Natural killer cell (primary cell): ENCODE results near the gene TUB. TPM values are rescaled to one million over a fixed set of nuclear protein-coding genes. Genes with fewer than 3 reads are reported as not detected.

Source experiments
- ATAC-seq, 3 donors: fragments of 150-1000 bp in 2 of 3; fragments of 200-7000 bp in 1 of 3; cut with Tn5 transposase; 1 replicate in 1 of 3; 2 replicates in 2 of 3; pipeline ENCODE4 v1.10.0; 2021; ENCODE audit warnings: mild to moderate bottlenecking in 2 of 3, moderate library complexity in 2 of 3
- DNase-seq, 2 donors: peaks; one replicate each; pipeline versions ENCODE4 v3.0.0 to v3.0.0-alpha.2; 2013 to 2021; ENCODE audit warnings: mixed read lengths in 1 of 2
- H3K27ac ChIP-seq: one replicate; pipeline ENCODE4 v1.5.1; 2013; ENCODE audit warnings: mild to moderate bottlenecking, low read length
- H3K27me3 ChIP-seq: one replicate; pipeline ENCODE4 v1.6.1; 2013; ENCODE audit warnings: low read length; ENCODE audit not compliant: control insufficient read depth, insufficient read depth
- H3K36me3 ChIP-seq: one replicate; pipeline ENCODE4 v1.6.1; 2013; ENCODE audit warnings: low read length; ENCODE audit not compliant: control insufficient read depth, insufficient read depth
- H3K4me1 ChIP-seq: one replicate; pipeline ENCODE4 v1.6.1; 2013; ENCODE audit warnings: low read length; ENCODE audit not compliant: control insufficient read depth, insufficient read depth
- H3K4me3 ChIP-seq: one replicate; pipeline ENCODE4 v1.5.1; 2013; ENCODE audit warnings: low read length
- H3K9me3 ChIP-seq: one replicate; pipeline ENCODE4 v1.6.1; 2013; ENCODE audit warnings: low read length; ENCODE audit not compliant: control insufficient read depth, insufficient read depth
- H3K27ac Mint-ChIP-seq, 2 donors: one replicate each; pipeline ENCODE4 v1.8.0; 2022; ENCODE audit warnings: mild to moderate bottlenecking in 2 of 2, mixed read lengths in 2 of 2, moderate library complexity in 1 of 2
- H3K27me3 Mint-ChIP-seq, 2 donors: one replicate each; pipeline ENCODE4 v1.8.0; 2022; ENCODE audit warnings: low read depth in 2 of 2, mixed read lengths in 2 of 2
- H3K36me3 Mint-ChIP-seq: one replicate; pipeline ENCODE4 v1.8.0; 2022; ENCODE audit warnings: mixed read lengths
- H3K4me1 Mint-ChIP-seq, 2 donors: one replicate each; pipeline ENCODE4 v1.8.0; 2022; ENCODE audit warnings: mixed read lengths in 2 of 2
- H3K4me3 Mint-ChIP-seq: one replicate; pipeline ENCODE4 v1.8.0; 2022; ENCODE audit warnings: mild to moderate bottlenecking, moderate library complexity, mixed read lengths
- H3K9me3 Mint-ChIP-seq, 2 donors: one replicate each; pipeline ENCODE4 v1.8.0; 2022; ENCODE audit warnings: mixed read lengths in 2 of 2
- WGBS: methylation state at CpG from one replicate; pipeline ENCODE4 v1.1.7; 2013; ENCODE audit warnings: missing lambda C conversion rate; ENCODE audit not compliant: insufficient coverage; 5-methylcytosine and 5-hydroxymethylcytosine counted together
- intact Hi-C: fragments of 100-400 bp; cut with micrococcal nuclease; formaldehyde crosslinking; loops from one replicate; pipeline ENCODE4 v1.14.2; 2022
- total RNA-seq, 4 donors: library from RNA; stranded (reverse); fragments of 120-200 nt in 1 of 4; gene quantifications; one replicate each; pipeline versions ENCODE4 v1.2.3 to v1.2.4, GENCODE V29; 2013 to 2022
- TF ChIP-seq, protein P1 (sequence below): fragments of 200-600 bp; IDR thresholded peaks from one replicate; pipeline ENCODE4 v1.8.0; 2022; ENCODE audit warnings: antibody characterized with exemption

Gene TUB
- total RNA-seq, 3 donors from 2014 or later (not counting 1 experiment from before 2014, with no cell fraction given), result not detected

DNA sequence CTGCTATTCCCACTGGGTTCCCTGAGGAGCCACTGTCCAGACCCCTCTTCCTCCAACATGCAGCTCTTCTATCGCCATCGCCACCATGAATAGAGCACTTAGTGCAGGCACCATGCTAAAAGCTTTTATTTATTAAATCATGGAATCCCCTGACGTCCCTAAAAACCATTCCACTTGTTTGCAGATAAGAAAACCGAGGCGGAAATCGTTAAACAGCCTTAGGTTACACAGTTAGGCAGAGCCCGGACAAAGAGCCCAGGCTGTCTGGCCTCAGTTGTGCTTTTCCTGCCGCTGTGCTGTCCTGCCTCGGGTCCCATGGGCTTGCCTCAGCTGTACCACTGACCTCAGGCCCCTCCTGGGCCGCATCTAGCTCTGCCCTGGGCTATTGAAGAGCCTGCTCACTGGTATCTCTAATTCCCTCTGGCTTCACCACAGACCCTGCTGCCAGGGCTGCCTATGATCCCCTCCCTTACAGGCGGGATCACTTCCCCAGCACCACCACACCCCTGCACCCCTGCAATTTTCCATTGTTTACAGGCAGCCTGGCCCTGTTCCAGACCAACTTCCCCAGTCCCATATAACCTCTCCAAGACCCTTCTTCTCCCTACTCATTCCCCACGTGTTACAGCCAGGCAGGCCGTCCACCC lies 13.0 kb upstream of the TUB start:
- WGBS, result 81% methylated on average over 13 of the region's 13 CpGs
- TF ChIP-seq, protein P1, sequence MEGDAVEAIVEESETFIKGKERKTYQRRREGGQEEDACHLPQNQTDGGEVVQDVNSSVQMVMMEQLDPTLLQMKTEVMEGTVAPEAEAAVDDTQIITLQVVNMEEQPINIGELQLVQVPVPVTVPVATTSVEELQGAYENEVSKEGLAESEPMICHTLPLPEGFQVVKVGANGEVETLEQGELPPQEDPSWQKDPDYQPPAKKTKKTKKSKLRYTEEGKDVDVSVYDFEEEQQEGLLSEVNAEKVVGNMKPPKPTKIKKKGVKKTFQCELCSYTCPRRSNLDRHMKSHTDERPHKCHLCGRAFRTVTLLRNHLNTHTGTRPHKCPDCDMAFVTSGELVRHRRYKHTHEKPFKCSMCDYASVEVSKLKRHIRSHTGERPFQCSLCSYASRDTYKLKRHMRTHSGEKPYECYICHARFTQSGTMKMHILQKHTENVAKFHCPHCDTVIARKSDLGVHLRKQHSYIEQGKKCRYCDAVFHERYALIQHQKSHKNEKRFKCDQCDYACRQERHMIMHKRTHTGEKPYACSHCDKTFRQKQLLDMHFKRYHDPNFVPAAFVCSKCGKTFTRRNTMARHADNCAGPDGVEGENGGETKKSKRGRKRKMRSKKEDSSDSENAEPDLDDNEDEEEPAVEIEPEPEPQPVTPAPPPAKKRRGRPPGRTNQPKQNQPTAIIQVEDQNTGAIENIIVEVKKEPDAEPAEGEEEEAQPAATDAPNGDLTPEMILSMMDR, result no peak
- Histone ChIP-seq H3K27ac (no peak overlapping the region), H3K4me3 (no peak overlapping the region), H3K36me3 (no peaks in the 10 kb centered on the region), H3K4me1 (no peaks in the 10 kb centered on the region), H3K9me3 (no peaks in the 10 kb centered on the region), H3K27me3 (no peaks in the 10 kb centered on the region)
- H3K36me3 Mint-ChIP-seq, result no peaks in the 10 kb centered on the region
- no peak overlapping the region for H3K27ac Mint-ChIP-seq
- H3K4me3 Mint-ChIP-seq, result no peak overlapping the region
- intact Hi-C loops, result no loop called here
- H3K9me3 Mint-ChIP-seq, result no peaks in the 10 kb centered on the region
- no peak for ATAC-seq
- H3K4me1 Mint-ChIP-seq, result no peaks in the 10 kb centered on the region
- no peak for DNase-seq
- H3K27me3 Mint-ChIP-seq, result peaks cover 15 to 42% of the 10 kb centered on the region in 2 donors

- ATAC-seq, result no peak
- H3K27ac ChIP-seq, result no peak overlapping the region
- Mint-ChIP-seq H3K9me3 (no peaks in the 10 kb centered on the region), H3K4me1 (no peaks in the 10 kb centered on the region), H3K27ac (no peak overlapping the region), H3K4me3 (no peak overlapping the region), H3K36me3 (no peaks in the 10 kb centered on the region), H3K27me3 (peaks cover 15 to 48% of the 10 kb centered on the region in 2 donors)
- TF ChIP-seq, protein P1, result no peak
- H3K36me3 ChIP-seq, result no peaks in the 10 kb centered on the region
- no peaks in the 10 kb centered on the region for H3K9me3 ChIP-seq
- H3K4me3 ChIP-seq, result no peak overlapping the region
- intact Hi-C loops, result no loop called here
- WGBS, result 67% methylated on average over 15 of the region's 15 CpGs
- no peaks in the 10 kb centered on the region for H3K27me3 ChIP-seq
- DNase-seq, result no peak
- no peaks in the 10 kb centered on the region for H3K4me1 ChIP-seq
These were observed 12.3 kb upstream of the TUB start for GRCh38 chr11:8068605-8069221.

GRCh38 chr11:8069771-8070170 lies 11.2 kb upstream of the TUB start:
- H3K27me3 ChIP-seq, result no peaks in the 10 kb centered on the region
- H3K9me3 ChIP-seq, result no peaks in the 10 kb centered on the region
- H3K4me3 Mint-ChIP-seq, result no peak overlapping the region
- H3K4me1 ChIP-seq, result no peaks in the 10 kb centered on the region
- H3K4me3 ChIP-seq, result no peak overlapping the region
- DNase-seq, result no peak
- no peaks in the 10 kb centered on the region for H3K36me3 ChIP-seq
- intact Hi-C loops, result no loop called here
- ATAC-seq, result no peak
- WGBS, result 83% methylated on average over 8 of the region's 8 CpGs
- H3K27ac Mint-ChIP-seq, result no peak overlapping the region
- no peaks in the 10 kb centered on the region for H3K4me1 Mint-ChIP-seq
- no peaks in the 10 kb centered on the region for H3K36me3 Mint-ChIP-seq
- peaks cover 16 to 55% of the 10 kb centered on the region in 2 donors for H3K27me3 Mint-ChIP-seq
- H3K9me3 Mint-ChIP-seq, result no peaks in the 10 kb centered on the region
- H3K27ac ChIP-seq, result no peak overlapping the region
- TF ChIP-seq, protein P1, result no peak
